ENCODE results near the gene SENP8. TPM values are rescaled to one million over a fixed set of nuclear protein-coding genes. Genes with fewer than 3 reads are reported as not detected.

Gene SENP8
- total and polyA plus RNA-seq, 2 of the 4 experiments (the other 2 are of a cell fraction), result 1.6 to 2.9 TPM

- Histone ChIP-seq H3K9ac (ENCODE audit: low read depth, low read length) (no peak overlapping the region), H3K9me3 (ENCODE audit: control insufficient read depth, insufficient read depth, low read length) (no peaks in the 10 kb centered on the region), H3K56ac (ENCODE audit: extremely low read depth, insufficient read depth, low read length) (no peak overlapping the region), H3K4me1 (ENCODE audit: control insufficient read depth, insufficient read depth, low read length) (peaks cover 7% of the 10 kb centered on the region), H3K4ac (ENCODE audit: low read depth, low read length) (no peak overlapping the region), H3K36me3 (ENCODE audit: control insufficient read depth, insufficient read depth, low read length) (no peaks in the 10 kb centered on the region), H3K27me3 (ENCODE audit: control insufficient read depth, insufficient read depth, low read length) (peaks cover 65% of the 10 kb centered on the region), H2BK20ac (ENCODE audit: low read depth, low read length) (no peak overlapping the region), H2BK120ac (ENCODE audit: low read depth, low read length) (no peak overlapping the region), H3K4me3 (ENCODE audit: insufficient read depth, low read depth, low read length) (no peak overlapping the region), H3K27ac (ENCODE audit: insufficient read depth, low read length) (no peak overlapping the region), H2AFZ (replicated peaks; ENCODE audit: low read length, poor library complexity) (no peak overlapping the region), H3K9me1 (ENCODE audit: insufficient read depth, low read length) (no peaks in the 10 kb centered on the region; the same call in 1 of the 2 replicates), H4K5ac (ENCODE audit: low read depth, low read length) (no peak overlapping the region), H4K8ac (ENCODE audit: low read depth in 2 of 2, low read length in 2 of 2) (no peak overlapping the region), H3K14ac (replicated peaks; ENCODE audit: low read depth, low read length) (no peak overlapping the region), H3K4me2 (ENCODE audit: low read depth, low read length) (no peak overlapping the region), H4K91ac (ENCODE audit: insufficient read depth, low read depth, low read length) (no peak overlapping the region), H2BK5ac (ENCODE audit: low read depth, low read length, poor library complexity, severe bottlenecking) (no peak overlapping the region), H3K18ac (ENCODE audit: low read depth, low read length) (no peak overlapping the region), H2AK9ac (replicated peaks; ENCODE audit: low read depth, low read length, poor library complexity) (no peak overlapping the region), H3K79me1 (ENCODE audit: low read depth in 1 of 2, low read length in 2 of 2) (no peaks in the 10 kb centered on the region), H3K23ac (ENCODE audit: low read depth, low read length) (no peak overlapping the region), H2AK5ac (ENCODE audit: low read depth, low read length) (no peak overlapping the region), H2BK15ac (ENCODE audit: low read depth, low read length) (no peak overlapping the region), H4K20me1 (ENCODE audit: insufficient read depth, low read length) (no peaks in the 10 kb centered on the region)
- DNase-seq, result no peak
- ATAC-seq (ENCODE audit: low read depth), result no peak
- WGBS, 2 experiments (ENCODE audit: extremely low coverage in 2 of 2, insufficient read length in 1 of 2), result no CpG with 5 or more reads among the region's 6 CpGs
- intact Hi-C loops (cut with micrococcal nuclease), result no loop called here
- no TSS peak for BruUV-seq (replicated peaks)
- in situ Hi-C loops (cut with MboI; ENCODE audit: low sequenced_read_pairs), result no loop called here
- POLR2A ChIA-PET (ENCODE audit: unreplicated experiment), result no interaction called here
- CTCF ChIA-PET, result no interaction called here
- no peak for TF ChIP-seq CHD1 (IDR thresholded peaks at IDR 0.05; ENCODE audit: low read depth, low read length)
- TF ChIP-seq CEBPB (IDR thresholded peaks at IDR 0.05; ENCODE audit: low read depth, low read length), result no peak
- no peak for TF ChIP-seq SMC3 (IDR thresholded peaks at IDR 0.05; ENCODE audit: low read depth, low read length)
- no peak for TF ChIP-seq USF2 (IDR thresholded peaks at IDR 0.05; ENCODE audit: low read depth, low read length)
- TF ChIP-seq ELK1 (IDR thresholded peaks at IDR 0.05; ENCODE audit: borderline replicate concordance, low read depth, low read length), result no peak
- TF ChIP-seq MAFK (IDR thresholded peaks at IDR 0.05; ENCODE audit: low read depth, low read length), result no peak
- TF ChIP-seq RAD21 (IDR thresholded peaks at IDR 0.05; ENCODE audit: low read length), result no peak
- TF ChIP-seq MAZ (IDR thresholded peaks at IDR 0.05; ENCODE audit: borderline replicate concordance, low read depth, low read length), result no peak
- no peak for TF ChIP-seq BHLHE40 (IDR thresholded peaks at IDR 0.05; ENCODE audit: low read depth, low read length)
- TF ChIP-seq FOS (IDR thresholded peaks at IDR 0.05; ENCODE audit: low read depth, low read length), result no peak
- TF ChIP-seq MXI1 (IDR thresholded peaks at IDR 0.05; ENCODE audit: borderline replicate concordance, low read depth, low read length), result no peak
- TF ChIP-seq CTCF (conservative IDR thresholded peaks at IDR 0.05; ENCODE audit: low read depth, low read length), result no peak
- no peak for TF ChIP-seq RFX5 (IDR thresholded peaks at IDR 0.05; ENCODE audit: low read depth, low read length)
- TF ChIP-seq POLR2A (IDR thresholded peaks at IDR 0.05; ENCODE audit: low read depth, low read length), result no peak
- no peak for TF ChIP-seq RCOR1 (IDR thresholded peaks at IDR 0.05; ENCODE audit: insufficient replicate concordance, low read length)
- dilution Hi-C loops (cut with HindIII; ENCODE audit: low sequenced_read_pairs, unreplicated experiment), result no loop called here
Observed at GRCh38 chr15:72173401-72173800, 55.2 kb downstream of the SENP8 start.

Data from IMR-90 (cell line).